ENCODE results near the gene BBS4. TPM values are rescaled to one million over a fixed set of nuclear protein-coding genes. Genes with fewer than 3 reads are reported as not detected.

Gene BBS4
- total RNA-seq, 8 experiments from 2014 or later = 17.8 to 50.7 (median 33.1) TPM

DNA sequence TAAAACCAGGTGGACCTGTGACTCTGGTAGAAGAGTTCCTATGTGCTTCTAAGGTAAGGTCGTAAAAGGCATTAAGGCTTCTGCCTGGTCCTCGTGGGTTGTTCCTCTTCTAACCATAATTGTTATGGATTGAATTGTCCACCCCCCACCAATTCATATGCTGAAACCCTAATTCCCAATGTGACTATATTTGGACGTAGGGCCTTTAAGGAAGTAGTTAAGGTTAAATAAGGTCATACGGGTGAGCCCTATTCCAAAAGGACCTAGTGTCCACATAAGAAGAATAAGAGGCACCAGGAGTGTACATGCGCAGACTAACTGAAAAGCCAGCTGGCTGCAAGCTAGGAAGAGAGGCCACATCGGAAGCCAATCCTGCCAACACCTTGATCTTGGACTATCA, 95.6 kb downstream of the BBS4 start:
- H3K4me1 ChIP-seq (replicated peaks in 1 of 2) = peaks cover 10 to 19% of the 10 kb centered on the region in 2 donors
- H3K27ac ChIP-seq = no peak overlapping the region
- no peak for ATAC-seq (replicated peaks in 6 of 8)
- 49 to 100% (median 80%) methylated on average over 2 to 6 of the region's 6 CpGs; no CpG with 5 or more reads in 1 of the 10 experiments for WGBS, 10 experiments
- in situ Hi-C loops (cut with MboI; ENCODE audit: low pct_unique_long_range_greater_than_20kb in 2 of 9, low sequenced_read_pairs in 9 of 9, unreplicated experiment in 9 of 9) = loop anchor here in 8 of 9 experiments (10.0 to 25.0 kb wide), 4 partner anchors 281 to 481 kb away; partner anchors contain the start of gene NEO1 (in 1 of the 8)
- no peak overlapping the region for H3K4me3 ChIP-seq

DNA sequence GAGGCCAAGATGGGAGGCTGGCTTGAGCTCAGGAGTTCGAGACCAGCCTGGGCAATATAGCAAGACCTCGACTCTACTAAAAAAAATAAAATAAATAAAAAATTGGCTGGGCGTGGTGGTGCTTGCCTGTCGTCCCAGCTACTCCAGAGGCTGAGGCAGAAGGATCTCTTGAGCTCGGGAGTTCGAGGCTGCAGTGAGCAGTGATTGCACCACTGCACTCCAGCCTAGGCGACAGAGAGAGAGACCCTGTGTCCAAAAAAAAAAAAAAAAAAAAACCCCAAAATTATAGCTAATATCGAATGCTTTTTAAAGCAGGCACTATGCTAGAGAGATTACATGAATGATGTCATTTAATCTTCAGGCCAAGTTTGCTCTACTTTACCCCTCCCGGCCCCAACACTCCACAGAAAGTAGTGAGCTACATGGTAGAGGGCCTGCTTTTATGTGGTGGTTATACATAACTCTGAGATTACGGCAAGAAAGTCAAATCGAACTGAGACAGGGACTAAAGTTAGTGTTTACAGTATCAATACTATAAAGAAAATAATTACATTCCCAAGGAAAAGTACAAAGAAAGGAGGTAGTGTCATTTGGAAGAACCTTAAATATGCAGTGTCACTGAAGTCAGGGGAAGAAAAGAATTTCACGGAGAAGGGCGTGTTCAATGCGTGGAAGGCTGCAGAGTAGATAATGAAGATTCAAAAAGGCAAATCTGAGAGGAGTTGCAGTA, 96.4 kb downstream of the BBS4 start:
- peak overlapping the region; percentile 71 to 85 (median 78) for H3K4me3 ChIP-seq
- peaks cover 10 to 19% of the 10 kb centered on the region in 2 donors for H3K4me1 ChIP-seq (replicated peaks in 1 of 2)
- peak overlapping the region; percentile 84 for H3K27ac ChIP-seq
- in situ Hi-C loops (cut with MboI; ENCODE audit: low pct_unique_long_range_greater_than_20kb in 2 of 9, low sequenced_read_pairs in 9 of 9, unreplicated experiment in 9 of 9) = loop anchor here in 8 of 9 experiments (10.0 to 25.0 kb wide), 4 partner anchors 280 to 480 kb away; partner anchors contain the start of gene NEO1 (in 1 of the 8)
- WGBS, 10 experiments = 6 to 69% (median 38%) methylated on average over 2 to 14 of the region's 14 CpGs; no CpG with 5 or more reads in 1 of the 10 experiments
- ATAC-seq (replicated peaks in 6 of 8) = peak in 2 of 8 experiments; percentile 3

DNA sequence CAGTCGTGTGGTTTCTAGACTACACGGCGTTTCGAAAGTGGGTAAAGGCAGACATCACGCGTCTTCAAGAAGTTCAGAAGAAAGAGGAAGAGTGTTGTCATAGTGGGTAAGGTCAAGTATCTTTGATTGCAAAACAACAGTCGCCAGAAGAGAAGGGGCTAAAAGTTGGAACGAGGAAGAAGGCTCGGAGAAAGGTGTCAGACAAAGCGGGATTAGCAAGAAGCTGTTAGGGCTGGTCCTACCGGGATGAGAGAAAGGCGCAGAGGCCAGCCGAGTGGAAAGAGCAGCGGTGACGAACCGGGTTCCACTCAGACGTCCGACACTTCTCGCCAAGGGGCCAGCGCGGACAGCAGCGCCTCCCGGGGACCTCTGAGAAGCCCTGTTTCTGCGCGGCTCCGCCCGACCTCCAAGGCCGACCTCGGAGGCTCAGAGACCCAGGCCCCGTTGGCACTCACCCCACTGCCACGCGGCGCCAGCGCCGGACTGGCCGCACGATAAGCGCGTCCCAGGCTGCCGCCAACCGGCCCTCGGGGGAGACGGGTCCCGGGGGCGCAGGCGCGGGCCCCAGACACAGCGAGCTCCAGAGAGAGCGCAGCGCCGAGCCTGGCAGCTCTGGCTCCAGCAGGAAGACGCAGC, 97.1 kb downstream of the BBS4 start:
- in situ Hi-C loops (cut with MboI; ENCODE audit: low pct_unique_long_range_greater_than_20kb in 2 of 9, low sequenced_read_pairs in 9 of 9, unreplicated experiment in 9 of 9) = loop anchor here in 8 of 9 experiments (10.0 to 25.0 kb wide), 4 partner anchors 279 to 479 kb away; partner anchors contain the start of gene NEO1 (in 1 of the 8)
- WGBS, 10 experiments = 0 to 2% (median 0%) methylated on average over 1 to 14 of the region's 52 CpGs; no CpG with 5 or more reads in 1 of the 10 experiments
- H3K27ac ChIP-seq = peak overlapping the region; percentile 84
- ATAC-seq (replicated peaks in 6 of 8) = peak in 5 of 8 experiments; percentile 18 to 74 (median 28)
- peaks cover 10 to 19% of the 10 kb centered on the region in 2 donors for H3K4me1 ChIP-seq (replicated peaks in 1 of 2)
- H3K4me3 ChIP-seq = peak overlapping the region; percentile 71 to 85 (median 78)

DNA sequence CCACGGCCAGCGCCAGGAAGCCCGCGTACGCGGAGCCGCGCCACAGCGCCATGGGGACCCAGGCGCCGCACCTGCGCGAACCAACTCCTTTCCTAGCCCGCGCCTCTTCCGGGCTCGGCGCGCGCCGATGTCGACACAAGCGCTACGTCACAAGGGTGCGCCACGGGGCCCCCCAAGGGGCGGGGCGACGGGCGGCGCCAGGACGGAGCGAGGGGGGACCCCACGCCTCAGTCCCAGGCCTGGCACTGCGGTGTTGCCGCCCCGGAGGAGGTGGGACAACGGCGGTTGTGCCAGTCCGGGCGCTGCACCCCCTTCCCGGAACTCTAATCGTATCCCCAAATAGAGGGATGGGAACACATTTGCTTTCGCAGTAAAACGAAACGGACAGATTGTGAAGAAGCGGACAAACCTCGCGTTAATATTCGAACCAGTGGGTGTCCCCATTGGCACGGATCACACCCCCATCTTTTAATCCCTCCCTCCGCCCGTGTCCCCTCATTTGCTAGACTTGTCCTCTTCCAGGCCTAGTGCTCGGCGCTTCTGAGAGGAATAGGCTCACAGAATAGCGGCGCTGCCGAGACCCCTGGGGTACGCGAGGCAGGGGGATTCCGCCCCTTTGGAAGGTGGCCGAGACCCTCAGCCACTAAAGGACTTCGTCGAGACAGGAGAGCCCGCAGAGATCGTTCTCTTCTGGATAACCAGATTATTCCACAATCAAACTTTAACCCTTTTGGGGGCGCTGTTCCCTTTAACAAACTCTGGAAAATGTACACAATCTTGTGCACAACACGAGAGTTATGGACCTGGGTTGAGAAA, 97.8 kb downstream of the BBS4 start, which contains the start of gene ADPGK:
ADPGK (minus strand) TSS at position 119 of the 816 bp plus-strand sequence; CDS start at position 52, 67 bp downstream.
- Histone ChIP-seq H3K4me1 (replicated peaks in 1 of 2) (peaks cover 10 to 19% of the 10 kb centered on the region in 2 donors), H3K4me3 (peak within 1 kb of the TSS; percentile 71 to 85 (median 78)), H3K27ac (peak within 1 kb of the TSS; percentile 84)
- 0 to 4% (median 0%) methylated on average over 1 to 9 of the region's 68 CpGs; no CpG with 5 or more reads in 3 of the 10 experiments for WGBS, 10 experiments
- in situ Hi-C loops (cut with MboI; ENCODE audit: low pct_unique_long_range_greater_than_20kb in 2 of 9, low sequenced_read_pairs in 9 of 9, unreplicated experiment in 9 of 9) = loop anchor here in 8 of 9 experiments (10.0 to 25.0 kb wide), 4 partner anchors 278 to 478 kb away; partner anchors contain the start of gene NEO1 (in 1 of the 8)
- ATAC-seq (replicated peaks in 6 of 8) = peak; percentile 77 to 89 (median 84)

DNA sequence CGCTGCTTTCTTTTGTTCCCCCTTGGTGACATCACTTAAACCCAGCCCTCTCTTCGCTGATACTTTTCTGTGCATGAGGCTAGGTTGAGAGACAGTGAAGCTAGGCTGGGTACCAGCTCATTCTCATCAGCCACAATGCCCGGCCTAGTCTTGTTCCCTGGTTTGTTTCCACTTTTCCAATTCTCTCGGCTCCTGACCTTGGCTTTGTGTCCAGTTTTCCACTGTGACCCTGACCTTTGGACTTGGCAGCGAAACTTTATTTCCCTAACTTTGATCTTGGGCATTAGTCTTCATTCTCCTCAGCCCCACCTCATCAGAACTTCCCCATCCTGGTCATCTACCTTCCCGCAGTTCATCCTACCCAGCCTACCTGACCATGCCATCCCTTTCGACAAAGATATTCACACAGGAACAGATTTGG, 98.5 kb downstream of the BBS4 start:
- Histone ChIP-seq H3K4me1 (replicated peaks in 1 of 2) (peaks cover 10 to 19% of the 10 kb centered on the region in 2 donors), H3K4me3 (peak overlapping the region; percentile 71 to 85 (median 78)), H3K27ac (peak overlapping the region; percentile 84)
- peak in 1 of 8 experiments; percentile 61 for ATAC-seq (replicated peaks in 6 of 8)
- WGBS, 10 experiments = 0 to 80% (median 67%) methylated on average over 1 to 7 of the region's 7 CpGs; no CpG with 5 or more reads in 1 of the 10 experiments
- in situ Hi-C loops (cut with MboI; ENCODE audit: low pct_unique_long_range_greater_than_20kb in 2 of 9, low sequenced_read_pairs in 9 of 9, unreplicated experiment in 9 of 9) = loop anchor here in 8 of 9 experiments (10.0 to 25.0 kb wide), 4 partner anchors 278 to 478 kb away; partner anchors contain the start of gene NEO1 (in 1 of the 8)

DNA sequence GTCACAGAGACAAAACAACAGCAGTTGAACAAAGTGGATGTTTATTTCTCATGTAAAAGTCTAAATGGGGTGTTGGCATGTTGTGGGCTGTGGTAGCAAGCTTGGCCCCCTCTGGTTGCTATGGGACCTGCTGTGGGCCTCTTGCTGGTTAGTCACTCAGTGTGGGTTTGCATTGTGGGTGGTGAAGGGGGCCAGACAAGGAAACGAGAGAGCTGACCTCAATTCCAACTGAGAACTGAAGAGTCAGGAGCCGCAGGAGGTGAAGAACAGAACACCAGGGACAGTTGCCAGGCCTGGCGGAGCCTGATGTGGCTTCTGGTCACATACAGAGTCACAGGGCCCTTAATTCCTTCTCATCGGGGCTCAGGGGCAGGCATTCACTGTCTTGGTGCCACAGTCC, 99.4 kb downstream of the BBS4 start:
- in situ Hi-C loops (cut with MboI; ENCODE audit: low pct_unique_long_range_greater_than_20kb in 2 of 9, low sequenced_read_pairs in 9 of 9, unreplicated experiment in 9 of 9) = loop anchor here in 8 of 9 experiments (10.0 to 25.0 kb wide), 4 partner anchors 277 to 477 kb away; partner anchors contain the start of gene NEO1 (in 1 of the 8)
- ATAC-seq (replicated peaks in 6 of 8) = peak in 2 of 8 experiments; percentile 5 to 18
- 36 to 96% (median 79%) methylated on average over 1 to 3 of the region's 4 CpGs; no CpG with 5 or more reads in 5 of the 10 experiments for WGBS, 10 experiments
- Histone ChIP-seq H3K27ac (peak overlapping the region in 1 of 2 donors; percentile 34), H3K4me1 (replicated peaks in 1 of 2) (peaks cover 10 to 19% of the 10 kb centered on the region in 2 donors), H3K4me3 (no peak overlapping the region)

DNA sequence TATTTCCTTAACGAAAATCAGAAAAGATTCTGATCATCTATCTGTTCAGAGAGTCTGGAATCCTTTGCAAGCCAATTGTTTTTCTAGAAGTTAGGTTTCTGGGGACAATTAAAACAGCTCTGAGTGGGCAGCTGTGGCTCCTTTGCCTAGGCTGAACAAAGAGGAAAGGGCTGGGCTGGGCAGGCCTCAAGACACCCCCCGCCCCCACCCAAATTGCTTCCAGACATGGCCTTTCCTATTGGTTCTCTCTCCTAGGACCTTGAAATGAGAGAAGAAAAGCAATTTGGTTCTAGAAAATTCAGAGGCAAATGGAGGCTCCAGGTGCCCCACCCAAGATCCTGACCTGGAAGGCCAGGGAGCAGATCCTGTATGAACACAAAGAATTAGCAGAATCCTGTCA, 99.8 kb downstream of the BBS4 start:
- no peak overlapping the region for H3K27ac ChIP-seq
- 20 to 100% (median 58%) methylated on average over 1 to 2 of the region's 2 CpGs; no CpG with 5 or more reads in 5 of the 10 experiments for WGBS, 10 experiments
- H3K4me3 ChIP-seq = no peak overlapping the region
- peaks cover 10 to 19% of the 10 kb centered on the region in 2 donors for H3K4me1 ChIP-seq (replicated peaks in 1 of 2)
- in situ Hi-C loops (cut with MboI; ENCODE audit: low pct_unique_long_range_greater_than_20kb in 2 of 9, low sequenced_read_pairs in 9 of 9, unreplicated experiment in 9 of 9) = loop anchor here in 8 of 9 experiments (10.0 to 25.0 kb wide), 4 partner anchors 276 to 476 kb away; partner anchors contain the start of gene NEO1 (in 1 of the 8)
- ATAC-seq (replicated peaks in 6 of 8) = no peak

DNA sequence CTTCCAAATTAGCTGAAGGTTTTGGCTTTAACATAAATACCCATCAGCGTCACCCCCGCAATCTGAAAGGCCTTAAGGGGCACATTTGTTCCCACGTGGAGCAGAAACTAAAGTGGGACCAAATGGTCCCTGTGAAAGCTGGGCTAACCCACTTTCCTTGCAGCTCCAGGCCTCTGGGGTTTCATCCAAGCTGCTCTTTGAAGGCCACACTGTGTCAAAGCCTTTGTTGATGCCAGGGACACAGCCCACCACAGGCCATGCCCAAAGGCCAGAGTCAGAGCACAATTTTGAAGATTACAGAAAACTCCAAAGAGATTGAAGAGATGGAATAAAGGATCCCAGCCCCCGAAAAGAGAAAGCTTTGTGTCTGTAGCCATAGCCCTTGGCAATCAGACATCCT, 100.2 kb downstream of the BBS4 start:
- Histone ChIP-seq H3K27ac (no peak overlapping the region), H3K4me3 (no peak overlapping the region), H3K4me1 (replicated peaks in 1 of 2) (peaks cover 10 to 19% of the 10 kb centered on the region in 2 donors)
- WGBS, 10 experiments = 40 to 100% (median 88%) methylated on average over 1 to 4 of the region's 4 CpGs; no CpG with 5 or more reads in 5 of the 10 experiments
- no peak for ATAC-seq (replicated peaks in 6 of 8)
- in situ Hi-C loops (cut with MboI; ENCODE audit: low pct_unique_long_range_greater_than_20kb in 2 of 9, low sequenced_read_pairs in 9 of 9, unreplicated experiment in 9 of 9) = loop anchor here in 8 of 9 experiments (10.0 to 25.0 kb wide), 4 partner anchors 276 to 476 kb away; partner anchors contain the start of gene NEO1 (in 1 of the 8)

DNA sequence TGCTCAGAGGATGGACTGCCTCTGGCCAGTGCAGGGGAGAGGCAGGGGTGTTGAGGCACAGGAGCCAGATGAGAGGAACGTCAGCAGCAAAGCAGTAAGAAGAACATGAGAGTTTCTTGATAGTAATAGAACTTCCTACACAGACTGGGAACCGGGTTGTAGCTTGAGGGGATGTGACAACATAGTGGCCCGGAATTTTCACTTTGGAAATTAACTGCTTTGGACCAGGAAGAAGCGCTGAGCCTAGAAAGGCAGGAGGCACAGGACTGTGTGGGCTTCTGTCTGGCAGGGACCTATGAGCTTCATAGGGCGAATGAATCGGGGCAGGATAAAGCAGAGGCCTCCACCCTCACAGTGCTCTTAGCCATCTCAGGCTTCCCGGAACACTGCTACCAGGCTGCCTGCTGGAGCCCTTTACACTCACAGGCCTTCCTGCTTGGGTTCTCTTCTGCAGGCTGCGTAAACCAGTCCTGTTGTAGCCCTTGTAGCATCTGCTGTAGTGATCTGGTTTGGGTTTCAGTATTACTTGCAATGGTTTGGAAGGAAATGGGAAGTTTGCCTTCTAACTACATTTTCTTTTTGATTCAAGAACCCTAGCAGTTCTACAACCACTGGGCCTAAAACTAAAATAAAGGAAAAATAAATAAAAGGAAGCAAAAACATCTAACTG, 100.8 kb downstream of the BBS4 start:
- in situ Hi-C loops (cut with MboI; ENCODE audit: low pct_unique_long_range_greater_than_20kb in 2 of 9, low sequenced_read_pairs in 9 of 9, unreplicated experiment in 9 of 9) = loop anchor here in 8 of 9 experiments (10.0 to 25.0 kb wide), 4 partner anchors 275 to 475 kb away; partner anchors contain the start of gene NEO1 (in 1 of the 8)
- Histone ChIP-seq H3K4me1 (replicated peaks in 1 of 2) (peaks cover 8 to 19% of the 10 kb centered on the region in 2 donors), H3K27ac (no peak overlapping the region), H3K4me3 (no peak overlapping the region)
- WGBS, 10 experiments = 60 to 100% (median 80%) methylated on average over 1 to 8 of the region's 8 CpGs; no CpG with 5 or more reads in 1 of the 10 experiments
- no peak for ATAC-seq (replicated peaks in 6 of 8)

DNA sequence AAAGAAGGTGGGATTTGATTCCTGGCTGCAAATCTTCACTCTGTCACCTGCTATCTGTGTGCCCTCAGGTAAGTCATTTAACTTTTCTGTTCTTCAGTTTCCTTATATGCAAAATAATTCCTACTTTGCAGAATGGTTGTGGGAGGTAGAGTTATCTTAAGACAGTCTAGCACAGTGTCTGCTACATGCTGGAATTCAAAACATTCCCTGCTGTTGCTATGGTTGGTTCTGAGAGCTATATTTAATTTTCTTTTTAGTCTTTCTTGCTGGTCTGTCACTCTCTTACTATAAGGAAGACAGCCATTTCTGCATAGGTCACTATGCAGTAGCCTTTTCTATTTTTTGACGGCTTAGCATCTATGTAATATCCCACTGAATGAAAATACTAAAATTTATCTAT, 101.5 kb downstream of the BBS4 start:
- in situ Hi-C loops (cut with MboI; ENCODE audit: low pct_unique_long_range_greater_than_20kb in 2 of 9, low sequenced_read_pairs in 9 of 9, unreplicated experiment in 9 of 9) = loop anchor here in 8 of 9 experiments (10.0 to 25.0 kb wide), 4 partner anchors 275 to 475 kb away; partner anchors contain the start of gene NEO1 (in 1 of the 8)
- H3K4me1 ChIP-seq (replicated peaks in 1 of 2) = peaks cover 8 to 15% of the 10 kb centered on the region in 2 donors
- no peak overlapping the region for H3K27ac ChIP-seq
- WGBS, 10 experiments = 86 to 100% (median 100%) methylated on average over 1 of the region's 1 CpG; no CpG with 5 or more reads in 5 of the 10 experiments
- no peak for ATAC-seq (replicated peaks in 6 of 8)
- no peak overlapping the region for H3K4me3 ChIP-seq
